ENCODE results near the gene ANKRD33. TPM values are rescaled to one million over a fixed set of nuclear protein-coding genes. Genes with fewer than 3 reads are reported as not detected.

The ANKRD33 gene
- total and polyA plus RNA-seq, 2 of the 8 experiments (the other 6 are each of a cell fraction or from before 2014, with no cell fraction given): 0.41 to 0.53 TPM

DNA sequence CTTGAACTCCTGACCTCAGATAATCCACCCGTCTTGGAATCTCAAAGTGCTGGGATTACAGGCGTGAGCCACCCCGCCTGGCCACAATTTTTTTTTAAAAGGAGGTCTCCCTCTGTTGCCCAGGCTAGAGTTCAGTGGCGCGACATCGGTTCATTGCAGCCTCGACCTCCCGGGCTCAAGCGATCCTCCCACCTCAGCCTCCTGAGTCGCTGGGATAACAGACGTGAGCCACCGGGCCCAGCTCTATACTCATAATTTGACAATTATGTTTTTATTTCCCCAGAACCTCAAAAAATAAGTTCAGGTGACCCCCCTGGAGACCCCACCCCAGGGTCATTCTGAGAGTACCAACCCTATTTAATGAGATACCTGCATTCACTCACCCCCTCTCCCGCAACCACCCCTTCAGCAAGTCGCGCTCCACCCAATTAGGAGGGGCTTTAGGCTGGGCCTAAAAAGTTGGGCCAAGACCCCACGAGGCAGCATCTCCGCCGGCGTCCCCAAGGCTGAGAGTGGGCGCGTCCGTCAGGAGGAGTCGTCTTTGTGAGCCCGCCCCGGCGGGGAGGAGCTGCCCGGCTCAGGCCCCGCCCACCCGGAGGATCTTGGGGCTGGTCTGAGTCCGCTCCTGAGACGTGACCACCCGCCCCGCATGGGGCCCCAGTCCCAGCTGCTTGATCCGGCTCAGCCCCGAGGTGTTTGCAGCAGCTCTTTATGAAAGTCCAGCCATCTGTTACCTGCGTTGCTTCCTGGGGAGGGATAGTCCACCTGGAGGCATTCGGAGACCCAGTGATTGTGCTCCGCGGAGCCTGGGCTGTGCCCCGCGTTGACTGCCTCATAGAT is at the start of gene ANKRD33 (continued):
- 0 out of 2 replicates have a peak, but pooled peaks have one; percentile 5 for TF ChIP-seq CREB1 (IDR thresholded peaks at IDR 0.05)

Measured in H1 (cell line).